Nucleus accumbens (tissue), 56 donors: ENCODE data around the gene HPS3.
"Not testable (repeated sequence)": the region's sequence is repeated elsewhere in the genome, so short reads cannot be mapped to it uniquely, and the experiment has no call there.

ENCODE experiments used
- DNase-seq, 56 donors: peaks; one replicate each; lab custom pipeline; 2025; lab: John Stamatoyannopoulos, UW

Gene HPS3

DNA sequence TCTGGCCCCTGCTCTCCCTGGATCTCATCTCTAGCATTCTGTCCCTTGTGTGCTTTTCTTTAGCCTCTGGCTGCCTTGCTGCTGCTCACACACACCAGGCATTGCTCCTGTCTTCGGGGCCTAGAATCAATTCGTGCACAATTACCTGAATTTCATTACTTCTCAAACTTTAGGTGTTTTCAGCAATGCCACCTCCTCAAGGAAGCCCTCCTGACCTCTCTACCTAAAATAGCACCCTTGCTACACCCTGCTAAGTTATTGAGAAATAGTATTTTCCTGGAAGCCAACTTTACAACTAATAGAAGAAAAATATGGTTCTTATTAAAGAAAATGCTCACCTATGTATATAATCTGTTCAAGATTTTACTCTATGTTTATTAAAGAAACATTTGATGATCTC is 51.7 kb downstream of the HPS3 start:
- DNase-seq: no peak

DNA sequence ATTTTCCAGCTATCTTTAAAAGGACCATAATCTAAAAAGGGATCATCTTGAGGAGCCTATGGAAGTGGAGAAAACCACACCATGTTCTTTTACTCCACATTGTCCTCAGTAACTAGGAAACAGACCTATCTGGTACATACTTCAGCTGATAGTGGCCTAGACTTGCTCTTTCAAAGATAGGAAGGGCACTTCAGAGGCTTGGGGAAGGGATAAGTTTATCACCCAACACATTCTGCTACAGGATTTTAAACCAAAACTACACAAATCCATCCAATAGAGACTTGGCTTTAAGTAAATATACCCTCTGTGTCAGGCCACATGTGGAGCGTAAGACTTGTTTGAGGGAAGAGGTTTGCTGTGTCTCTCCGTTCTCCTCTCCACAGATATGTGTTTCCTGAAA is 56.8 kb downstream of the HPS3 start:
- DNase-seq: no peak

GRCh38 chr3:149186721-149187120 is 57.3 kb downstream of the HPS3 start:
- peak in 3 of 56 donors; percentile 1 to 12 (median 5) for DNase-seq

DNA sequence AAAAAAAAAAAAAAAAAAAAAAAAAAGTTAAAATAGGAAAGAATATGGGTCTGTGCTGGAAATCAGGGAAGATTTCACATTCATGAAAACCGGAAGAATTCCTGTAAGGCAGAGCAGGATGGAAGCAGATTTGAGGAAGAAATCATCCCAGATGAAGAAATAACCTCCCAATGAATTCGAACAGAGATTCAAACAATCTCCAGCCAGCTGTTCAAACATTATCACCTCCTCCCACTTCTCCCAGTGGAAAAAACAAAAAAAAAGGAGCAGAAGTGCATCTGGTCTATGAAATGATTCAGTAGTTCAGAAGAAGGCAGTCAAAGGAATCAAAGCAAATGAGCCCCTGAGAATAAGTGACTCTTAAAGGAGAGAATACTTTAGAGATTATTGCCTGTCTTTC is 59.1 kb downstream of the HPS3 start:
- DNase-seq: no peak

DNA sequence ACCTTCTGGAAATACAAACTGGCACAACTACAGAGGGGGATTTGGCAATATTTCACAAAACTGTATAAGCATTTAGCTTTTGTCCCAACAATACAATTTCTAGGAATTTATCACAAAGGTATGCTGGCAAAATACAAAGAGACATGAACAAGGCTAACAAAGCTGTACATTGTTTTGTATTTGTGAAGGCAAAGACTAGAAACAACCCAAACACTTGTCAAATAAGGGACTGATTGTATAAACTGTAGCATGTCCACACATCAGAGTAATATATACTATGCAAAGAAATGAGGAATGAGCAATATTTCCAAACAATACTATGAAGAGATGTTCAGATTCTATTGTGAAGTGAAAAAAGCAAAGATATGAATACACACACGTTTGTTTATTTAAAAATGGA is 65.8 kb downstream of the HPS3 start:
- no peak for DNase-seq

DNA sequence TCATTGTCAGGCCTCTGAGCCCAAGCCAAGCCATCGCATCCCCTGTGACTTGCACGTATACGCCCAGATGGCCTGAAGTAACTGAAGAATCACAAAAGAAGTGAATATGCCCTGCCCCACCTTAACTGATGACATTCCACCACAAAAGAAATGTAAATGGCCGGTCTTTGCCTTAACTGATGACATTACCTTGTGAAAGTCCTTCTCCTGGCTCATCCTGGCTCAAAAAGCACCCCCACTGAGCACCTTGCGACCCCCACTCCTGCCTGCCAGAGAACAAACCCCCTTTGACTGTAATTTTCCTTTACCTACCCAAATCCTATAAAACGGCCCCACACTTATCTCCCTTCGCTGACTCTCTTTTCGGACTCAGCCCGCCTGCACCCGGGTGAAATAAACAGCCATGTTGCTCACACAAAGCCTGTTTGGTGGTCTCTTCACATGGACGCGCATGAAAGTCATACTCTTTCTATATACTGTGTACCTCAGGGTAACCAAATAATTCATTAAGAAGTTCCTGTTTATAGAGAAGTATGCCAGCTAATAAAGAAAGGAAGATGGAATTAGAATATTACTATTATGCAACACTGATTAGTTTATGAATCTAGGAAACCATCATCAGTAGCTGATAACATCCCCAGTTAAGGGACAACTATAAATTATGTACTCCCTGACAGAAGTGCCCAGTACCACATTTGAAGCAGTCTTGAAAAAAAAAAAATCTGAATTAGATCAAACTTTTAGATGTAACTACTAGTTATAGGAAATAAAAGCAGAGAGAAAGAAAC is 67.6 kb downstream of the HPS3 start:
- DNase-seq: not testable (repeated sequence)

GRCh38 chr3:149197669-149198068 is 68.2 kb downstream of the HPS3 start:
- no peak for DNase-seq

DNA sequence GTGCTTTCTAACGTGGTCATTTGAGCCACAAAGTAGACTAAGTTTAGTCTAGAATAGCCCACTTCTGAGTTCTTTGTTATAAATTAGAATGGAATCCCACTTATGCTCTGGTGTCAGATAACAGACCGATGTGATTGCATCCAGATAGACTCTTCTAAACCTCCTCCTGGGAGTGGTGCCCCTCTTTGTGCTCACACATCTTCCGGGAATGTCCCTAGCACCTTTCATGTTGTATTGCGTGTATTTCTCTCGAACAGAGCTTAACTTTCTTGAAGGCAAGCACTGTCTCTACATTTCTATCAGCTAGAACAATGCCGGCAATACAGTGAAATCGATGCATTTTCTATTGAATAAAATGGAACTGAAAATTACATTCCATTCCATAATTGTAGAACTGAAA is 69.2 kb downstream of the HPS3 start:
- no peak for DNase-seq

GRCh38 chr3:149199474-149199873 is 70.0 kb downstream of the HPS3 start:
- DNase-seq: no peak

DNA sequence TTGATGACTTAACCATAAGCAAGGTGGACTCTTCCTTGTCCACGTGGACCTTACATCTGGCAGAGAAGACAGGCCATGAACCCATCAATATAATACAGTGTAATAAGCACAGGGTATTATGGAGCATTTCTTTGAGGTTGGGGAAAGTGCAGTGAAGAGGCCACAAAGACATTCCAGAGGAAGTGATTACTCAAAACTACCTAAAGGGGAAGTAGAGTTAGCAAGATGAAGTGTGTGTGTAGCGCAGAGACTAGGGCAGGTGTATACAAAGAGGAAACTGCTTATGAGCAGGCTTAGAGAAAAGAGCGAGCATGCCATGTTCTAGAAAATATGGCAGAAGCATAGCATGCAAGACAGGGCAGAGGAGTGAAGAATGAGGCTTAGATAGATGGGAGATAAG is 74.3 kb downstream of the HPS3 start:
- no peak for DNase-seq

DNA sequence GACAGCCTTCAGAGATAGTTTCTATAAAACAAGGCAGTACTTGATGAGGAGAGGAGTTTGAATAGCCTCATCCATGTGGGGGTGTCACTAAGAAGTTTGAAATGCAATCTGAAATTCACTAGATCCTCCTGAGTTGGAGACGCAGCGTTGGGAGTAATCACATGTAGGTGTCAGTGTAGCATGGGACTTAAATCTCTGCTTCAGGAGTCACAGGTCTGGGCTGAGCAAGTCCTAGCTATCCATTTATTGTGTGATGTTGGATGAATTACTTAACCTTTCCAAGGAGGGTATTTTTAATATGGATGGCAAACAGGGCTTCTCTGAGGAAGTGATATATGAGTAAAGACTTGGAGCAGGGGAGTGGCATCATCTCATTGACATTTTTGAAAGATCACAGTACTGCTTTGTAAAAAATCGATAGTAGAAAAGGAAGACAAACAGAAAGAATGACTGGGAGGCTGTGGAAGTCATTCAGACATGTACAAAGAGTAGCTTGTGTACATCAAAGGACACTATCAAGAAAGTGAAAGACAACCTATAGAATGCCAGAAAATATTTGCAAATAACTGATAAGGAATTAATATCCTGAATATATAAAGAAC is 75.1 kb downstream of the HPS3 start:
- DNase-seq: no peak

DNA sequence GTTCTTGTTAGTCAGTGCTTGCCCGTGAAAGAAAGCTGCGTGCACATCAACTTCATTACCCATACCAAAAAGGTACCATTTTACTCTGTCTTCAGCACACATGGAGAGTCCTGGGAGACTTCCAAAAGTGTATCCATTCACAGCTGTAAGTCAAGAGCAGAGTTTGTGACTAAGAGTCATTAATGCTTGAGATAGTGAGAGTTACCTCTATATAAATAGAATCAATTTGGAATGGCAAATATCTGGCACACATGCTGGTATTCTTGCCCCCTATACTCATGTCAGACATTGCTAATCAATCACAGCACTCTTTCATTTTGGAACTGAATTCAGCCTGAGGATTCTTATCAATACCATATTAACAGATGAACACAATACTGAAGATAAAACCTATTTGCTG is 78.0 kb downstream of the HPS3 start:
- no peak for DNase-seq

DNA sequence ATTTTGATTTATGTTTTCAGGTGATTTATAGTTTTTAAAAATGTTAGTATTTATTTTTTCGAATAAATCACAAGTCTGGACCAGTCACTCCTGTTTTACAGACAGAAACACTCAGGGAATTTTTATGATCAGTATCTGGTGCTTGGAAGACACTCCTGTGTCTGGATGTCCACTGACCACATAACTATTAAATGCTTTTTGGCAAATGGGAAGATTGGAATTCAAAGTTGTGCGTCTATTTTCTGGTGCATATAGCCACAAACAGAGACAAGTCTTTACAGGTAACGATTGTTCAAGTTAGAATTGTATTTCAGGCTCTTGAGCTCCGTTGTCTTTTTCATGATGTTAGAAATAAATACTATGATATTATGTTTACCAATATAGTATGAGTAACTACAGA is 80.0 kb downstream of the HPS3 start:
- no peak for DNase-seq

- DNase-seq: no peak
Measured at GRCh38 chr3:149212386-149212785, 82.9 kb downstream of the HPS3 start.

- no peak for DNase-seq
Measured at GRCh38 chr3:149214702-149215101, 85.3 kb downstream of the HPS3 start.

DNA sequence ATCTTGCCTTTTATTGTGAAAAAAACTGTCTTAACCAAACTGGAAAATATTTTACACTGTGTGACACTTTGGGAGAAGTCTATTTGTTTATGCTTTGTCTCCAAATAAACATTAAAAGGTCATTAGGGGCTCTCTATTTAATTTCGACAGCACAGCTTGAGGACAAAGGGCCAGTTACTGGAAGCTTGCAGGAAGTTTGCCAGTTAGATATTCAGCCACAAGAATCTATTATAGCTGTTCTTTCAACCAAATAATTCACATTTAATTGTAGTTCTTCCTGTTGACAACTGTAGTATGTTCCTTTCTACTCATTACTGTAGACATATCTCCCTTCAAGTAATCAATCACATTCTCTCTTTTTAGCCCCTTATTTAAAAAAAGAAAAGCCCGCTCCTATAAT is 86.1 kb downstream of the HPS3 start:
- no peak for DNase-seq

DNA sequence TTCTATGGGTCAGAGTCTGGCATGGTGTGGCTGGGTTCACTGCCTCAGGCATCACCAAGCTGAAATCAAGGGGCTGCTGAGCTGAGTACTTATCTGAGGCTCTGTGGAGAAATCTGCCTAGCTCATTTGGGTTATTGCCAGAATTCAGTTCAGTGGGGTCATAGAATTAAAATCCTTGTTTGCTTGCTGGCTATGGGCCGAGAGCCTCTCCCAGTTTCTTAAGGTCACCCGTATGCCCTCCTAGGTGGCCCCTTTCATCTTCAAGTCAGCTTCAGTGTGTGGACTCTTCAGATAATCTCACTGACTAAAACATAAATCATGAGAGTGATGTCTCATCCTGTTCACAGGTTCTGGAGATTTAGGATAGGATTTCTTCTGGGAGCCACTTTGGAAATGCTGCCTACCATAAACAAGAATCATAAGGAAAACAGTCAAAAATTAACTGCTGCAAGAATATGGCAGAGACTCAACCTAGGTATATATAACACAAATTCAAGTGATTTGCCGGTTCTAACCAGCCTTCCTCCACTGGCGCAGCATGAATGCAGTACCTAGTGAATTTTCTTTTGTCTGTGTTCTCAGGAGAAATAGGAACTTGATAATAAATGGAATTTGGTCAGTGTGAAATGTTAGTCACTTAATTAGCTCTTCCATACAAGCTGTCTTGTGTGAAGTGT is 86.9 kb downstream of the HPS3 start:
- no peak for DNase-seq

DNA sequence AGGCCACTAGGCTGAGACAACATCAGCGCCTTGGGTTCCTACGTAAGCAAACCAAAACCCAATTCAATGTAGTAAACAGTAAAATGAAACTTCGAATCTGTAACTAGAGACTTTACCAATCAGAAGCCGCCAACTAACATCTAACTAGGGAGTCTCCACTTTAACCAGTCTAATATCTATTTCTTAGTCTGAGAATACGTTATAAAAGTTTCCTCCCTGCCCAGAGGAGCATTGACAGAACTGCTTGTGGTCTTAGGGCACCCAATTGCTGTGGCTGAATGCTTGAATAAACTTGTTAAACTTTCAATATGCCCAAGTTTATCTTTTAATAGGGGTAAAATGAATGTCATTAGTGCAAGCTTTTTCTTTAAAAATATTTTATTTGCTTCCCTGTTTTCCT is 87.9 kb downstream of the HPS3 start:
- no peak for DNase-seq

GRCh38 chr3:149219380-149220121 is 90.1 kb downstream of the HPS3 start:
- DNase-seq: not testable (repeated sequence)

DNA sequence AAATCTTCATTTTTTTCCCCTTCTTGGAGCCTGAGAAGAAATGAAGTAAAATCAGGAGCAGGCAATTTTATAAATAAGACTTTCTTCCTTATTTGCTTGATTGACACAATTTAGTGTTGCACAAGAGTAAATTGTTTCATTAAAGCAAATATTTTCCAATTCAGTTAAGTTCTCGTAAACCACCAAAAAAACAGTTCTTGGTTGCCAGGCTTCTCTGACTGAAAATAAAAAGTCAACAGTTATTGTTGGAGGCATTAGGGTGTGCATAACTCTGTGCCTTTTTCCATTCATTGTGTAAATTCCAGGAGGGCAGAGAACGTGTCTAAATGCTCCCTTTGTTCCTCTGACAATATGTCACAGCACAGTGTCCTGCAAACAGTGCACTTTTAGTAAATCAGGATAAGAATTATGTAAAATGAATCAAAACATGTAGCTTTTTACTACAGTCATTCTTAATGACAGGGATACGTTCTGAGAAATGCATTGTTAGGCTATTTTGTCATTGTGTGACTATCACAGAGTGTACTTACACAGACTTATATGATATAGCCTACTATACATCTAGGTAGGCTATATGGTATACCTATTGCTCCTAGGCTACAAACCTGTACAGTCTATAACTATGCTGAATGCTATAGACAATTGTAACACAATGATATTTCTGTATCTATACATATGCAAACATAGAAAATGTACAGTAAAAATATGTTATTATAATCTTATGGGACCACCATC is 92.5 kb downstream of the HPS3 start, which contains the start of gene CP:
CP (minus strand) TSS at position 47 of the 735 bp plus-strand sequence; CDS start at position 10, 37 bp downstream.
- no peak for DNase-seq
